H9 (cell line): Measurements from ENCODE around the gene ENOX1. TPM values are rescaled to one million over a fixed set of nuclear protein-coding genes. Genes with fewer than 3 reads are reported as not detected.

Source experiments
- DNase-seq: peaks from one replicate; pipeline ENCODE4 v3.0.0-alpha.2; 2017
- H2AFZ ChIP-seq: one replicate; pipeline ENCODE4 v1.6.1; 2013; ENCODE audit warnings: mild to moderate bottlenecking, low read length, control low read depth, moderate library complexity
- H2AK5ac ChIP-seq: 2 replicates; pipeline ENCODE4 v1.6.1; 2013; ENCODE audit warnings: low read length, control low read depth, mixed read lengths; ENCODE audit not compliant: insufficient read length
- H2BK120ac ChIP-seq: one replicate; pipeline ENCODE4 v1.6.1; 2013; ENCODE audit warnings: low read depth, mild to moderate bottlenecking, low read length, control low read depth, inconsistent platforms; ENCODE audit not compliant: poor library complexity, severe bottlenecking
- H2BK12ac ChIP-seq: 2 replicates; pipeline ENCODE4 v1.6.1; 2013; ENCODE audit warnings: low read length, control low read depth, mixed read lengths, low read depth; ENCODE audit not compliant: insufficient read length
- H2BK15ac ChIP-seq: 2 replicates; pipeline ENCODE4 v1.6.1; 2013; ENCODE audit warnings: low read depth, low read length, control low read depth
- H2BK20ac ChIP-seq: one replicate; pipeline ENCODE4 v1.6.1; 2013; ENCODE audit warnings: low read depth, mild to moderate bottlenecking, low read length, control low read depth, inconsistent platforms; ENCODE audit not compliant: poor library complexity, severe bottlenecking
- H2BK5ac ChIP-seq: 2 replicates; pipeline ENCODE4 v1.6.1; 2013; ENCODE audit warnings: low read length, control low read depth, mixed read lengths; ENCODE audit not compliant: insufficient read length
- H3K14ac ChIP-seq: 2 replicates; pipeline ENCODE4 v1.6.1; 2013; ENCODE audit warnings: low read length, control low read depth; ENCODE audit not compliant: insufficient read depth
- H3K18ac ChIP-seq: 2 replicates; pipeline ENCODE4 v1.6.1; 2013; ENCODE audit warnings: low read depth, mild to moderate bottlenecking, mixed read lengths, low read length, control low read depth; ENCODE audit not compliant: insufficient read length
- H3K23ac ChIP-seq: 2 replicates; pipeline ENCODE4 v1.6.1; 2013; ENCODE audit warnings: low read length, control low read depth, mixed read lengths, low read depth; ENCODE audit not compliant: insufficient read length
- H3K23me2 ChIP-seq: 2 replicates; pipeline ENCODE4 v1.6.1; 2013; ENCODE audit warnings: low read depth, mild to moderate bottlenecking, mixed read lengths, low read length, control low read depth; ENCODE audit not compliant: insufficient read length, poor library complexity, severe bottlenecking
- H3K27ac ChIP-seq: 2 replicates; pipeline ENCODE4 v1.5.1; 2013; ENCODE audit warnings: low read length, control low read depth, mixed read lengths, low read depth; ENCODE audit not compliant: insufficient read length
- H3K27me3 ChIP-seq: 2 replicates; pipeline ENCODE4 v1.6.1; 2013; ENCODE audit warnings: low read length, control low read depth, inconsistent platforms; ENCODE audit not compliant: insufficient read depth
- H3K4ac ChIP-seq: 2 replicates; pipeline ENCODE4 v1.6.1; 2013; ENCODE audit warnings: low read depth, mild to moderate bottlenecking, control low read depth, inconsistent platforms, low read length, moderate library complexity
- H3K4me1 ChIP-seq: 2 replicates; pipeline ENCODE4 v1.6.1; 2013; ENCODE audit warnings: low read length, control low read depth, inconsistent platforms; ENCODE audit not compliant: insufficient read depth
- H3K4me2 ChIP-seq: 2 replicates; pipeline ENCODE4 v1.6.1; 2013; ENCODE audit warnings: low read length, control low read depth, mixed read lengths; ENCODE audit not compliant: insufficient read length, insufficient read depth
- H3K56ac ChIP-seq: 2 replicates; pipeline ENCODE4 v1.6.1; 2013; ENCODE audit warnings: low read depth, mild to moderate bottlenecking, mixed read lengths, low read length, control low read depth; ENCODE audit not compliant: insufficient read length
- H3K79me1 ChIP-seq: 2 replicates; pipeline ENCODE4 v1.6.1; 2013; ENCODE audit warnings: low read depth, mild to moderate bottlenecking, moderate library complexity, low read length, control low read depth, inconsistent platforms; ENCODE audit not compliant: insufficient read depth, poor library complexity, severe bottlenecking
- H3K79me2 ChIP-seq: 2 replicates; pipeline ENCODE4 v1.6.1; 2013; ENCODE audit warnings: low read length, control low read depth, inconsistent platforms; ENCODE audit not compliant: insufficient read depth
- H3K9ac ChIP-seq: 2 replicates; pipeline ENCODE4 v1.6.1; 2013; ENCODE audit warnings: low read length, control low read depth, mixed read lengths; ENCODE audit not compliant: insufficient read length; ENCODE audit errors: extremely low read depth
- H3K9me3 ChIP-seq: one replicate; pipeline ENCODE4 v1.6.1; 2013; ENCODE audit warnings: low read depth, low read length, inconsistent platforms; ENCODE audit not compliant: control insufficient read depth
- H3T11ph ChIP-seq: one replicate; pipeline ENCODE4 v1.6.1; 2013; ENCODE audit warnings: mild to moderate bottlenecking, low read length, control low read depth, inconsistent platforms
- H4K20me1 ChIP-seq: one replicate; pipeline ENCODE4 v1.6.1; 2013; ENCODE audit not compliant: control insufficient read depth, insufficient read length, insufficient read depth
- H4K5ac ChIP-seq: 2 replicates; pipeline ENCODE4 v1.6.1; 2013; ENCODE audit warnings: low read depth, mild to moderate bottlenecking, mixed read lengths, low read length, control low read depth; ENCODE audit not compliant: insufficient read length
- H4K8ac ChIP-seq: replicated peaks from 2 replicates; pipeline ENCODE4 v1.6.1; 2013; ENCODE audit warnings: low read length, control low read depth, mixed read lengths, low read depth; ENCODE audit not compliant: insufficient read length
- H4K91ac ChIP-seq: 2 replicates; pipeline ENCODE4 v1.6.1; 2013; ENCODE audit warnings: low read depth, mild to moderate bottlenecking, moderate library complexity, mixed read lengths, low read length, control low read depth; ENCODE audit not compliant: insufficient read length
- H3K27ac Mint-ChIP-seq, 3 experiments: 2 replicates in 2 of 3; 3 replicates in 1 of 3; pipeline ENCODE4 v1.8.0; 2020 to 2021; ENCODE audit warnings: mixed read lengths in 3 of 3, mild to moderate bottlenecking in 1 of 3, moderate library complexity in 1 of 3
- H3K27me3 Mint-ChIP-seq: 2 replicates; pipeline ENCODE4 v1.8.0; 2021; ENCODE audit warnings: low read depth, mild to moderate bottlenecking, moderate library complexity, mixed read lengths
- H3K36me3 Mint-ChIP-seq, 3 experiments: 2 replicates in 2 of 3; 3 replicates in 1 of 3; pipeline ENCODE4 v1.8.0; 2020 to 2021; ENCODE audit warnings: low read depth in 3 of 3, mixed read lengths in 3 of 3; ENCODE audit not compliant: insufficient read depth in 1 of 3
- H3K4me1 Mint-ChIP-seq, 2 experiments: 2 replicates each; pipeline ENCODE4 v1.8.0; 2020; ENCODE audit warnings: mixed read lengths in 2 of 2
- H3K4me3 Mint-ChIP-seq, 2 experiments: 2 replicates in 1 of 2; 3 replicates in 1 of 2; pipeline ENCODE4 v1.8.0; 2020 to 2021; ENCODE audit warnings: mild to moderate bottlenecking in 2 of 2, mixed read lengths in 2 of 2, moderate library complexity in 1 of 2
- H3K9me3 Mint-ChIP-seq, 2 experiments: 2 replicates in 1 of 2; 3 replicates in 1 of 2; pipeline ENCODE4 v1.8.0; 2020; ENCODE audit warnings: mild to moderate bottlenecking in 2 of 2, mixed read lengths in 2 of 2, moderate library complexity in 1 of 2
- CTCF ChIP-seq: fragments of 200-600 bp; sonication (generic); conservative IDR thresholded peaks from 3 replicates; pipeline ENCODE4 v1.8.0; 2021; ENCODE audit warnings: antibody characterized with exemption, mild to moderate bottlenecking
- WGBS: extraction: QIAGEN DNeasy Blood & Tissue Kit; methylation state at CpG from one replicate; pipeline ENCODE4 v1.1.7; 2013; ENCODE audit warnings: missing lambda C conversion rate, low lambda C conversion rate, mixed read lengths; ENCODE audit not compliant: insufficient read length; ENCODE audit errors: extremely low coverage; 5-methylcytosine and 5-hydroxymethylcytosine counted together
- total RNA-seq: library from RNA; stranded (reverse); gene quantifications from 2 replicates; pipeline ENCODE4 v1.2.1, GENCODE V29; 2021

ENOX1 gene
- total RNA-seq, 1 experiment from 2014 or later: 0.24 TPM

GRCh38 chr13:43258771-43259170 is 528.0 kb downstream of the ENOX1 start:
- no peak overlapping the region for H3K56ac ChIP-seq
- no peak overlapping the region for H3K4me2 ChIP-seq
- H4K8ac ChIP-seq: no peak overlapping the region
- no peak overlapping the region for H4K91ac ChIP-seq
- Mint-ChIP-seq H3K27me3 (no peaks in the 10 kb centered on the region), H3K9me3 (no peaks in the 10 kb centered on the region), H3K36me3 (no peaks in the 10 kb centered on the region; a peak in 1 of 7 replicates), H3K27ac (no peak overlapping the region), H3K4me1 (peaks cover 5 to 8% of the 10 kb centered on the region in 2 experiments; a peak in 1 of 4 replicates), H3K4me3 (no peak overlapping the region)
- no peak overlapping the region for H2AFZ ChIP-seq
- DNase-seq: no peak
- no peak overlapping the region for H3K27ac ChIP-seq
- no peaks in the 10 kb centered on the region; the same call in 1 of the 2 replicates for H3K27me3 ChIP-seq
- H3K4ac ChIP-seq: no peak overlapping the region
- no peak overlapping the region for H2BK5ac ChIP-seq
- no peak overlapping the region for H3K18ac ChIP-seq
- H3K79me2 ChIP-seq: no peaks in the 10 kb centered on the region
- no peaks in the 10 kb centered on the region for H3K79me1 ChIP-seq
- no peak overlapping the region for H2AK5ac ChIP-seq
- H3K23ac ChIP-seq: no peak overlapping the region
- WGBS: no CpG with 5 or more reads among the region's 1 CpG
- no peak overlapping the region for H2BK120ac ChIP-seq
- H3K9me3 ChIP-seq: no peaks in the 10 kb centered on the region
- H3K14ac ChIP-seq: no peak overlapping the region
- no peak overlapping the region for H2BK20ac ChIP-seq
- H3K23me2 ChIP-seq: no peaks in the 10 kb centered on the region
- no peaks in the 10 kb centered on the region for H4K20me1 ChIP-seq
- H2BK15ac ChIP-seq: no peak overlapping the region
- H2BK12ac ChIP-seq: no peak overlapping the region
- H3K9ac ChIP-seq: no peak overlapping the region
- TF ChIP-seq CTCF: no peak
- no peak overlapping the region for H4K5ac ChIP-seq
- no peak overlapping the region for H3T11ph ChIP-seq
- H3K4me1 ChIP-seq: no peaks in the 10 kb centered on the region
